ENCODE data around the gene ATP2B2. TPM values are rescaled to one million over a fixed set of nuclear protein-coding genes. Genes with fewer than 3 reads are reported as not detected.
"Not testable (repeated sequence)": the region's sequence is repeated elsewhere in the genome, so short reads cannot be mapped to it uniquely, and the experiment has no call there.

Gene ATP2B2
- total RNA-seq, 2 donors from 2014 or later, result 0.14 to 0.74 TPM

- H3K27ac ChIP-seq, result no peak overlapping the region
- WGBS, result 78% methylated on average over 8 of the region's 8 CpGs
- H3K36me3 ChIP-seq, result peaks cover 13 to 15% of the 10 kb centered on the region in 2 donors
- DNase-seq (ENCODE audit: low spot score), result no peak
- no peaks in the 10 kb centered on the region for H3K27me3 ChIP-seq (replicated peaks; ENCODE audit: insufficient read depth)
- H3K4me1 ChIP-seq (replicated peaks), result no peaks in the 10 kb centered on the region
- no peak overlapping the region for H3K4me3 ChIP-seq
- TF ChIP-seq POLR2AphosphoS5 (IDR thresholded peaks at IDR 0.05), result no peak
- intact Hi-C loops (cut with DNase I), result no loop called here
- H3K9me3 ChIP-seq, result no peaks in the 10 kb centered on the region
These were observed 201.6 kb downstream of the ATP2B2 start for GRCh38 chr3:10303785-10304184.

GRCh38 chr3:10303105-10303504 is 202.3 kb downstream of the ATP2B2 start:
- Histone ChIP-seq H3K27me3 (replicated peaks; ENCODE audit: insufficient read depth) (no peaks in the 10 kb centered on the region), H3K4me1 (replicated peaks) (no peaks in the 10 kb centered on the region), H3K36me3 (peaks cover 13 to 15% of the 10 kb centered on the region in 2 donors), H3K4me3 (no peak overlapping the region), H3K27ac (no peak overlapping the region), H3K9me3 (no peaks in the 10 kb centered on the region)
- no peak for DNase-seq (ENCODE audit: low spot score)
- WGBS, result 87% methylated on average over 9 of the region's 9 CpGs
- intact Hi-C loops (cut with DNase I), result no loop called here
- no peak for TF ChIP-seq POLR2A (IDR thresholded peaks at IDR 0.05)
- TF ChIP-seq CTCF (IDR thresholded peaks at IDR 0.05), result no peak
- no peak for TF ChIP-seq POLR2AphosphoS5 (IDR thresholded peaks at IDR 0.05)

GRCh38 chr3:10300087-10300486 is 205.3 kb downstream of the ATP2B2 start:
- peaks cover 10 to 13% of the 10 kb centered on the region in 2 donors for H3K36me3 ChIP-seq
- H3K9me3 ChIP-seq, result no peaks in the 10 kb centered on the region
- DNase-seq (ENCODE audit: low spot score), result no peak
- H3K27me3 ChIP-seq (replicated peaks; ENCODE audit: insufficient read depth), result no peaks in the 10 kb centered on the region
- TF ChIP-seq CTCF (IDR thresholded peaks at IDR 0.05), result no peak
- TF ChIP-seq POLR2A (IDR thresholded peaks at IDR 0.05), result no peak
- no peak for TF ChIP-seq POLR2AphosphoS5 (IDR thresholded peaks at IDR 0.05)
- WGBS, result 79% methylated on average over 9 of the region's 9 CpGs
- no peak overlapping the region for H3K27ac ChIP-seq
- intact Hi-C loops (cut with DNase I), result no loop called here
- H3K4me1 ChIP-seq (replicated peaks), result no peaks in the 10 kb centered on the region
- H3K4me3 ChIP-seq, result no peak overlapping the region

GRCh38 chr3:10299679-10300078 is 205.7 kb downstream of the ATP2B2 start:
- no peak for DNase-seq (ENCODE audit: low spot score)
- H3K9me3 ChIP-seq, result no peaks in the 10 kb centered on the region
- WGBS, result 70% methylated on average over 6 of the region's 6 CpGs
- H3K27me3 ChIP-seq (replicated peaks; ENCODE audit: insufficient read depth), result no peaks in the 10 kb centered on the region
- no peak overlapping the region for H3K27ac ChIP-seq
- TF ChIP-seq POLR2AphosphoS5 (IDR thresholded peaks at IDR 0.05), result no peak
- TF ChIP-seq POLR2A (IDR thresholded peaks at IDR 0.05), result no peak
- no peak for TF ChIP-seq CTCF (IDR thresholded peaks at IDR 0.05)
- no peaks in the 10 kb centered on the region for H3K4me1 ChIP-seq (replicated peaks)
- H3K36me3 ChIP-seq, result peaks cover 8 to 13% of the 10 kb centered on the region in 2 donors
- intact Hi-C loops (cut with DNase I), result no loop called here
- no peak overlapping the region for H3K4me3 ChIP-seq

GRCh38 chr3:10299175-10299574 is 206.2 kb downstream of the ATP2B2 start:
- DNase-seq (ENCODE audit: low spot score), result no peak
- H3K4me3 ChIP-seq, result no peak overlapping the region
- no peaks in the 10 kb centered on the region for H3K27me3 ChIP-seq (replicated peaks; ENCODE audit: insufficient read depth)
- H3K36me3 ChIP-seq, result peaks cover 4 to 12% of the 10 kb centered on the region in 2 donors
- TF ChIP-seq CTCF (IDR thresholded peaks at IDR 0.05) (no peak), POLR2AphosphoS5 (IDR thresholded peaks at IDR 0.05) (no peak), POLR2A (IDR thresholded peaks at IDR 0.05) (no peak)
- intact Hi-C loops (cut with DNase I), result no loop called here
- no peak overlapping the region for H3K27ac ChIP-seq
- H3K4me1 ChIP-seq (replicated peaks), result no peaks in the 10 kb centered on the region
- H3K9me3 ChIP-seq, result no peaks in the 10 kb centered on the region
- 68% methylated on average over 2 of the region's 2 CpGs for WGBS

GRCh38 chr3:10298064-10298463 is 207.3 kb downstream of the ATP2B2 start:
- H3K9me3 ChIP-seq; H3K4me3 ChIP-seq; intact Hi-C loops (cut with DNase I); H3K36me3 ChIP-seq; H3K4me1 ChIP-seq (replicated peaks); H3K27me3 ChIP-seq (replicated peaks; ENCODE audit: insufficient read depth); H3K27ac ChIP-seq; DNase-seq (ENCODE audit: low spot score): not testable (repeated sequence)
- no CpG with 5 or more reads among the region's 1 CpG for WGBS
